KG1 (cell line): ENCODE measurements around the gene ATP5MG.
"Not testable (repeated sequence)": the region's sequence is repeated elsewhere in the genome, so short reads cannot be mapped to it uniquely, and the experiment has no call there.

Source experiments
- DNase-seq: peaks from one replicate; lab custom pipeline; 2025; lab: John Stamatoyannopoulos, UW

The ATP5MG gene

GRCh38 chr11:118410055-118410745 lies 8.8 kb downstream of the ATP5MG start:
- no peak for DNase-seq

- no peak for DNase-seq
Measured at GRCh38 chr11:118411530-118411929, 10.1 kb downstream of the ATP5MG start.

- no peak for DNase-seq
Measured at GRCh38 chr11:118412921-118413320, 11.5 kb downstream of the ATP5MG start.

- DNase-seq, result no peak
Measured at GRCh38 chr11:118415062-118415738, 13.8 kb downstream of the ATP5MG start.

GRCh38 chr11:118415739-118416068 lies 14.3 kb downstream of the ATP5MG start:
- DNase-seq, result peak; percentile 65

GRCh38 chr11:118416900-118417299 lies 15.5 kb downstream of the ATP5MG start:
- DNase-seq, result not testable (repeated sequence)

GRCh38 chr11:118417801-118418200 lies 16.4 kb downstream of the ATP5MG start:
- no peak for DNase-seq

- no peak for DNase-seq
Measured at GRCh38 chr11:118418766-118419165, 17.4 kb downstream of the ATP5MG start.

GRCh38 chr11:118427707-118428106 lies 26.3 kb downstream of the ATP5MG start:
- DNase-seq, result no peak

- no peak for DNase-seq
Measured at GRCh38 chr11:118430956-118431355, 29.6 kb downstream of the ATP5MG start.

- DNase-seq, result no peak
Measured at GRCh38 chr11:118434123-118434552, 32.7 kb downstream of the ATP5MG start.

GRCh38 chr11:118434553-118435289 lies 33.3 kb downstream of the ATP5MG start:
- DNase-seq, result peak; percentile 77

GRCh38 chr11:118435290-118435892 lies 34.0 kb downstream of the ATP5MG start:
- DNase-seq, result peak; percentile 85

GRCh38 chr11:118435893-118436624 lies 34.7 kb downstream of the ATP5MG start, which contains the start of gene KMT2A:
Gene KMT2A (plus strand): TSS chr11:118436492. CDS start chr11:118436513, 21 bp downstream.
- peak; percentile 98 for DNase-seq

GRCh38 chr11:118436639-118437207 lies 35.3 kb downstream of the ATP5MG start:
- no peak for DNase-seq

- no peak for DNase-seq
Measured at GRCh38 chr11:118437208-118438125, 36.1 kb downstream of the ATP5MG start.

GRCh38 chr11:118438314-118438931 lies 37.0 kb downstream of the ATP5MG start:
- peak; percentile 64 for DNase-seq

- DNase-seq, result no peak
Measured at GRCh38 chr11:118439646-118440045, 38.2 kb downstream of the ATP5MG start.

GRCh38 chr11:118441770-118442275 lies 40.4 kb downstream of the ATP5MG start:
- no peak for DNase-seq

GRCh38 chr11:118442301-118442700 lies 40.9 kb downstream of the ATP5MG start:
- DNase-seq, result no peak
